ENCODE measurements around the gene RPL7A. TPM values are rescaled to one million over a fixed set of nuclear protein-coding genes. Genes with fewer than 3 reads are reported as not detected.

RPL7A gene
- total RNA-seq, 1 experiment from 2014 or later = 1,156 TPM

DNA sequence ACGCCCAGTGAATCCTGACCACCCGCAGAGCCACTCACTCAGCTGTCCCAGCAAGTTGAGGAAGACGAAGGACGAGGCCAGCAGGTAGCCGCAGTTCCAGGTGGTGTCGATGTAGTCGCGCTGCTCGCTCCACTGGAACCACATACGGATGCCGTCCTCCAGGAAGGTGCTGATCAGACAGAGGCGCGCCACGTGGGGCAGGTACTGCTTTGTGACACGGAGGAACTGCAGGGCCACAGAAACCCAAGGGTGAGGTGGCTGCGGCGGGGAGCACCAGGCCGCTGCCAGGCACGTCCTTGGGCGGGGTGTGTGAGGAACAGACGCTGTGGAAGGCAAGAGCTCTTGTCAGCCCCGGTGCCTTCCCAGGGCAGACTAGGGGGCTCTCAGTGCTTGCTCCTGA is 19.2 kb downstream of the RPL7A start:
- Histone ChIP-seq H3K9me3 (ENCODE audit: low read length) (no peaks in the 10 kb centered on the region), H3F3A (ENCODE audit: low read length, unreplicated experiment) (no peaks in the 10 kb centered on the region), H3K36me3 (ENCODE audit: low read depth, low read length) (peaks cover 16% of the 10 kb centered on the region; the same call in 1 of the 2 replicates), H2AFZ (ENCODE audit: low read length) (no peak overlapping the region), H3K9me2 (replicated peaks; ENCODE audit: low read length) (no peaks in the 10 kb centered on the region), H3K4me1 (ENCODE audit: insufficient read depth, low read length) (peaks cover 8% of the 10 kb centered on the region; the same call in 1 of the 2 replicates), H4K20me1 (ENCODE audit: low read length) (peaks cover 29% of the 10 kb centered on the region; the same call in 1 of the 2 replicates), H3K4me2 (ENCODE audit: low read length) (no peak overlapping the region), H3K4me3 (ENCODE audit: low read length) (no peak overlapping the region), H3K27me3 (ENCODE audit: low read length) (no peaks in the 10 kb centered on the region), H3K9ac (ENCODE audit: low read length) (no peak overlapping the region), H3K79me2 (ENCODE audit: low read length) (peaks cover 55% of the 10 kb centered on the region), H3K27ac (ENCODE audit: low read length) (no peak overlapping the region)
- BruUV-seq (replicated peaks) = no TSS peak
- no peak for DNase-seq
- TF ChIP-seq EZH2phosphoT487 (IDR thresholded peaks at IDR 0.05; ENCODE audit: borderline replicate concordance, low read length) = no peak
- no peak for ATAC-seq
- POLR2A ChIA-PET (ENCODE audit: unreplicated experiment) = no interaction called here
- intact Hi-C loops (cut with micrococcal nuclease) = no loop called here
- CTCF ChIA-PET = no interaction called here

DNA sequence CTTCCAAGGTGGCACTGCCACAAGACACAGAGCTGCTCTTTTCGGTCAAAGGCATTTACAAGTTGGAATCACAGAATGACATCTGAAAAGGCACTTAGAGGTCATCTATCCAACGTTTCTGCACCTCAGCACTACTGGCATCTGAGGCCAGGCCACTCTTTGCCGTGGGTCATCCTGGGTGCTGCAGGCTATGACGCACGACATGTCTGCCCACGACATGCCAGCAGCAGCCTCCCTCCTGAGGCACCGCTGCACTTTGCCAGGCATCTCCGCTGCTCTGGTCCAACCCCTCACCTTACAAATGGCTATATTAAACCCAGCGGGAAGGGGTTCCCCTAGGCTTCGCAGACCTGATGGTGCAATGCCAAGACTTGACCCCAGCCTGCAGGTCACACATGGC is 19.8 kb downstream of the RPL7A start:
- H3K4me2 ChIP-seq (ENCODE audit: low read length) = no peak overlapping the region
- no peak for TF ChIP-seq EZH2phosphoT487 (IDR thresholded peaks at IDR 0.05; ENCODE audit: borderline replicate concordance, low read length)
- no peak for TF ChIP-seq EZH2 (IDR thresholded peaks at IDR 0.05; ENCODE audit: low read length, unreplicated experiment)
- TF ChIP-seq, protein P1, sequence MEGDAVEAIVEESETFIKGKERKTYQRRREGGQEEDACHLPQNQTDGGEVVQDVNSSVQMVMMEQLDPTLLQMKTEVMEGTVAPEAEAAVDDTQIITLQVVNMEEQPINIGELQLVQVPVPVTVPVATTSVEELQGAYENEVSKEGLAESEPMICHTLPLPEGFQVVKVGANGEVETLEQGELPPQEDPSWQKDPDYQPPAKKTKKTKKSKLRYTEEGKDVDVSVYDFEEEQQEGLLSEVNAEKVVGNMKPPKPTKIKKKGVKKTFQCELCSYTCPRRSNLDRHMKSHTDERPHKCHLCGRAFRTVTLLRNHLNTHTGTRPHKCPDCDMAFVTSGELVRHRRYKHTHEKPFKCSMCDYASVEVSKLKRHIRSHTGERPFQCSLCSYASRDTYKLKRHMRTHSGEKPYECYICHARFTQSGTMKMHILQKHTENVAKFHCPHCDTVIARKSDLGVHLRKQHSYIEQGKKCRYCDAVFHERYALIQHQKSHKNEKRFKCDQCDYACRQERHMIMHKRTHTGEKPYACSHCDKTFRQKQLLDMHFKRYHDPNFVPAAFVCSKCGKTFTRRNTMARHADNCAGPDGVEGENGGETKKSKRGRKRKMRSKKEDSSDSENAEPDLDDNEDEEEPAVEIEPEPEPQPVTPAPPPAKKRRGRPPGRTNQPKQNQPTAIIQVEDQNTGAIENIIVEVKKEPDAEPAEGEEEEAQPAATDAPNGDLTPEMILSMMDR (conservative IDR thresholded peaks at IDR 0.05; ENCODE audit: low read depth, low read length) = no peak
- H3K9ac ChIP-seq (ENCODE audit: low read length) = no peak overlapping the region
- POLR2A ChIA-PET (ENCODE audit: unreplicated experiment) = interaction anchor here (1.5 kb wide), 1 partner anchor 16 kb away, joined by 4 read pairs; no protein-coding TSS in a partner anchor
- intact Hi-C loops (cut with micrococcal nuclease) = no loop called here
- H3K27me3 ChIP-seq (ENCODE audit: low read length) = no peaks in the 10 kb centered on the region
- ATAC-seq (no peak), DNase-seq (no peak)
- H3K79me2 ChIP-seq (ENCODE audit: low read length) = peaks cover 61% of the 10 kb centered on the region
- peaks cover 16% of the 10 kb centered on the region; the same call in 1 of the 2 replicates for H3K36me3 ChIP-seq (ENCODE audit: low read depth, low read length)
- H3K9me2 ChIP-seq (replicated peaks; ENCODE audit: low read length) = no peaks in the 10 kb centered on the region
- H3F3A ChIP-seq (ENCODE audit: low read length, unreplicated experiment) = no peaks in the 10 kb centered on the region
- no peak overlapping the region for H3K27ac ChIP-seq (ENCODE audit: low read length)
- CTCF ChIA-PET = no interaction called here
- H3K9me3 ChIP-seq (ENCODE audit: low read length) = no peaks in the 10 kb centered on the region
- no TSS peak for BruUV-seq (replicated peaks)
- no peak overlapping the region for H3K4me3 ChIP-seq (ENCODE audit: low read length)
- peaks cover 8% of the 10 kb centered on the region; the same call in 1 of the 2 replicates for H3K4me1 ChIP-seq (ENCODE audit: insufficient read depth, low read length)
- no peak overlapping the region for H2AFZ ChIP-seq (ENCODE audit: low read length)
- H4K20me1 ChIP-seq (ENCODE audit: low read length) = peaks cover 31% of the 10 kb centered on the region; the same call in 1 of the 2 replicates

DNA sequence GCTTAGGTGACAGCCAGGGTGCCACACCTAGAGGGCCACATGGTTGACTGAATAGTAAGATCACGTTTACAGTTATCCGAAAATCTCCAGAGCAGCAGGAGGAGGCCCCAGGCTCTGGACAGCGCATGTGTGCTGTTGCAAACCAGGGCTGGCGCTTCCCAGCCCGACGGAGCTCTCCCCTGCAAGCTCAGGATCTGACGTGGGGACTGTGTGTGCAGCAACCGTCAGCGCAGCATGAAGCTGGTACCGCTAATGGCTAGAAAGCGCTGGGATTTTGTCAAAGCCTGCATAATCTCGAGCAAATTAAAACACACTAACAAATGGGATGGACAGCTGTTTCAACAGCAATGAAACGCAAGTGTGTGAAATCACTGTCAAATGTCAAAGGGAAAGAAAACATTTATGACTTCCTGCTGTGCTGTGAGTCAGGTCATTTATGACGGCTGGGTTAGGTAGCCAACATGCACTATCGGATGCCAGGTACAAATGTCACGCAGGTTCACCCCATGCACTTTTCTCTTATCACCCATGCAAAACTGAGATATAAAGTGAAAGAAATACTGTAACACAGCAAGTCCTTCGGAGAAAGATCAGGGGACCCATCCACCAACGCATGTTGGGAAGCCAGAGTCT is 20.3 kb downstream of the RPL7A start:
- H3K4me3 ChIP-seq (ENCODE audit: low read length) = no peak overlapping the region
- no peak overlapping the region for H3K4me2 ChIP-seq (ENCODE audit: low read length)

More for the DNA sequence above, 20.3 kb downstream of the RPL7A start:
- Histone ChIP-seq H3K9me3 (ENCODE audit: low read length) (no peaks in the 10 kb centered on the region), H3K9ac (ENCODE audit: low read length) (no peak overlapping the region), H3K79me2 (ENCODE audit: low read length) (peaks cover 67% of the 10 kb centered on the region), H3K9me2 (replicated peaks; ENCODE audit: low read length) (no peaks in the 10 kb centered on the region), H3K27me3 (ENCODE audit: low read length) (no peaks in the 10 kb centered on the region), H2AFZ (ENCODE audit: low read length) (no peak overlapping the region), H3K4me1 (ENCODE audit: insufficient read depth, low read length) (peaks cover 8% of the 10 kb centered on the region; the same call in 1 of the 2 replicates), H3K27ac (ENCODE audit: low read length) (no peak overlapping the region), H4K20me1 (ENCODE audit: low read length) (peaks cover 34% of the 10 kb centered on the region; the same call in 1 of the 2 replicates), H3K36me3 (ENCODE audit: low read depth, low read length) (peaks cover 11% of the 10 kb centered on the region; the same call in 1 of the 2 replicates), H3F3A (ENCODE audit: low read length, unreplicated experiment) (no peaks in the 10 kb centered on the region)
- ChIA-PET POLR2A (ENCODE audit: unreplicated experiment) (interaction anchor here (1.5 kb wide), 1 partner anchor 17 kb away, joined by 4 read pairs; no protein-coding TSS in a partner anchor), CTCF (no interaction called here)
- ATAC-seq (peak; percentile 45), DNase-seq (no peak)
- BruUV-seq (replicated peaks) = no TSS peak
- intact Hi-C loops (cut with micrococcal nuclease) = no loop called here
- TF ChIP-seq, protein P1 (conservative IDR thresholded peaks at IDR 0.05; ENCODE audit: low read depth, low read length) = no peak
- TF ChIP-seq EZH2phosphoT487 (IDR thresholded peaks at IDR 0.05; ENCODE audit: borderline replicate concordance, low read length) = no peak
- TF ChIP-seq EZH2 (IDR thresholded peaks at IDR 0.05; ENCODE audit: low read length, unreplicated experiment) = no peak
